NCI-H1694 (cell line): ENCODE results near the gene DSCAM.
"Not testable (repeated sequence)": the region's sequence is repeated elsewhere in the genome, so short reads cannot be mapped to it uniquely, and the experiment has no call there.

ENCODE experiments used
- DNase-seq: peaks from one replicate; lab custom pipeline; 2025; lab: John Stamatoyannopoulos, UW

DSCAM gene

DNA sequence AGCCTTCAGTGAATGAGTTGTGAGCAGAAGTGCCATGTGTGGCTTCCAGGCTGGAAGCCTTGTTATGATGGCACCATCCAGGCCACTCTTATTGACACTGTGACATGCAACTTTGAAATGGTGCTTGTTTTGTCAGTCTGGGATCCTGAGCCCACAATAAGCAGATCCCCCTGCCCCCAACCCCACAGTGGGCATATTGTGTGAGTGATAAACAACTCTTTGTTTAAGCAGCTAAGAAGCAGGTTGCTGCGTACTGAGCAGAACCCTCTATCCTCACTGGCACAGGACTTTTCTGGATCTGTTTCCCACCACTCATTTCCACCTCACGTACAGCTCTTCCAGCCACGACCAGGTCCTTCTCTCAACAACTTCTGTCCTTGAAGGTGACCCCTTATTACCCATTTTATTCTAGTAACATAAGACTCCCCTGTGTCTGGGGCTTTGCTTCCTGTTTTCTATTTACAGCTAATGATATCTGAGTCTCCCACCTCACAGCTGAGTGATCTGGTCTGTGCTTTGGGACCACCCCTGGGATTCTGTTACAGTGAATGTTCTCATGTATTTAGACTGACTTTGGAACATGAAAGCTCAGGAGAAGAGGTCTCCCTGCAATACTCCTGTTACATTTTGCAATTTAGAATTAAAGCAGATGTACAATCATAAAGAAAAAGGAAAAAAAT is 604.2 kb downstream of the DSCAM start:
- no peak for DNase-seq

- DNase-seq, result no peak
These were observed 611.4 kb downstream of the DSCAM start for GRCh38 chr21:40235528-40235927.

DNA sequence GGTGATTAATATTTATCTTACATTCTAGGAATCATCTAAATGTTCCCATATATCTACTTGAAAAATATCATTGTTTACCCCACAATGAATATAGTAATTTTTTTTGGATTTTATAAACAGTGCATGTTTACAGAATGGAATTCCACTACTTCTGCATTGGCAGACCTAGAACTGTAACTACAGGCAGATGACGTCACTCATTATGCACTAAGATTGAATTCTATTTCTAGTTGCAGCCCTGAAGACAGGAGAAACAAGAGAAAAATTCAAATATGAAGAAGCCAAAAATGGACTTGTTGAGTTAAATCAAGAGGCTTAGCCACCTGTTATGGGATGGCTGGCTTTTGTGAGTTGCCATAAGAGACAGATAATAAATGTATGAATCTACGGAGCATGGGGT is 615.0 kb downstream of the DSCAM start:
- DNase-seq, result no peak

GRCh38 chr21:40227096-40227495 is 619.9 kb downstream of the DSCAM start:
- DNase-seq, result no peak

DNA sequence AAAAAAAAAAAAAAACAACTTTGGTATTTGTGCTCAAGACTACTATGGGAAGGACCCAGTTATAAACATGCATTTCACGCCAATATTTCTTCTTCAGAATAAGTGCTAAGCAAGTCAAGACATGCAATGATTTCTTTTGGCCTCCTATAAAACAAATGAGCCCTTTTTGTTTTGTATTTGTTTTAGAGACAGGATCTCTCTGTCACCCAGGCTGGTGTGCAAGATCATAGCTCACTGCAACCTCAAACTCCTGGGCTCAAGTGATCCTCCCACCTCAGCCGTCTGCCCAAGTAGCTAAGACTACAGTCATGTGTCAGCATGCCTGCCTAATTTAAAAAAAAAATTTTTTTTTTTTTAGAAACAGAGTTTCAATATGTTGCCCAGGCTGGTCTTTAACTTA is 631.0 kb downstream of the DSCAM start:
- no peak for DNase-seq

GRCh38 chr21:40210251-40210650 is 636.7 kb downstream of the DSCAM start:
- no peak for DNase-seq

- DNase-seq, result no peak
These were observed 638.0 kb downstream of the DSCAM start for GRCh38 chr21:40208948-40209345.

DNA sequence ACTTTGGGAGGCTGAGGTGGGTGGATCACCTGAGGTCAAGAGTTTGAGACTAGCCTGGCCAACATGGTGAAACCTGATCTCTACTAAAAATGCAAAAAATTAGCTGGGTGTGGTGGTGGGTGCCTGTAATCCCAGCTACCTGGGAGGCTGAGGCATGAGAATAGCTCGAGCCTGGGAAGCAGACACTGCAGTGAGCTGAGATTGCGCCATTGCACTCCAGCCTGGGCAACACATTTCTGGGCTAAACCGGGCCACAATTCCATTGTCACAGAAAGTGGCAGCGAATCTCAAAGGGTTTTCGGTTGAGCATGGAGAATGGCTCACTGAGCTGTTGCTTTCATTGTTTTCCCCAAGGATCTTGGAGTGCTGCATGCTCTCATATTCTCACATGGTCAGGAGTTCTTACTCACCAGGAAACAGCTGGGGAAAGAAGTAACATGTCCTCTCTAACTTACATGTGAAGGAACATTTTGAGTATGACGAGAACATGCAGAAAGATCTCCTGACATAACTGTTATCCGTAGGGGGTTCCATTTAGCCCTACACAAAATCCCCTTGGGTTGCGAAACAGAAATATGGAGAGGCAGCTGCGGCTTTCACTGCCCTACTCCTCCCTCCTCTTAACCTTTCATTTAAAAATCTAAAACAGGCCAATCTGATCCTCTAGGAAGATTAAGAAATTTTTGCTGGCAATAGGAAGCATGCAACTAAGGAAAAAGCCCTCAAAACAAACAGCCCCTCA is 638.6 kb downstream of the DSCAM start:
- no peak for DNase-seq

DNA sequence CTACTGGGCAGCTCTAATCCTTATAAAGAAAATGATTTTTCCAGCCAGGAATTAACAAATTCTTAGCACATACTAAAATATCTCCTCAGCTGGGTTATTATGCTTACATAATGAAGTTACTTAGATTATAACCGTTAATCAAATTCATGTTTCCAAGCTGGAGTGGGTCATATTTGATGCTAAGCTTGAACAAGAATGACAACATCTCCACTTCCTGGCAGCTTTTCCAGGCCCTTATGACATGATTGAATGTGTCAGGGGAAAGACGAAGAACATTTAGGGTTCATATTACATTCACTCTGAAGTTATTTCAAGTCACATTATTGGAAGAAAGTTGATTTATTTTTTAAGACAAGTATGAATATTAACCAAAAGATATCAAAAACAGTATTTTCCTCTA is 646.0 kb downstream of the DSCAM start:
- no peak for DNase-seq

DNA sequence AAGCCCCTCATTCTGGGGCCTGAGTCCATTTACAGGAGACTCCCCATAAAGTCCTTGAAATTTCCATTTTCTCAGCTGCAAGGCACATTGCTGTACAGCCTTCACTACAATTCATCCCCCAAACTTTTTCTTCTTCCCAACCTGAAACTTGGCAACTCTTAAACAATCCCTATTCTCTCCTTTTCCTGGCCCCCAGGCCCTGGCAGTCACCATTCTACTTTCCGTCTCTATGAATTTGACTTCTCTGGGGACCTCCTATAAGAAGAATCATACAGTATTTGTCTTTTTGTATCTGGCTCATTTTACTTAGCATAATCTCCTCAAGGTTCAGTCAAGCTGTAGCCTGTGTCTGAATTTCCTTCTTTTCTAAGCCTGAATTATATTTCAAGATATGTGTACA is 646.8 kb downstream of the DSCAM start:
- no peak for DNase-seq

DNA sequence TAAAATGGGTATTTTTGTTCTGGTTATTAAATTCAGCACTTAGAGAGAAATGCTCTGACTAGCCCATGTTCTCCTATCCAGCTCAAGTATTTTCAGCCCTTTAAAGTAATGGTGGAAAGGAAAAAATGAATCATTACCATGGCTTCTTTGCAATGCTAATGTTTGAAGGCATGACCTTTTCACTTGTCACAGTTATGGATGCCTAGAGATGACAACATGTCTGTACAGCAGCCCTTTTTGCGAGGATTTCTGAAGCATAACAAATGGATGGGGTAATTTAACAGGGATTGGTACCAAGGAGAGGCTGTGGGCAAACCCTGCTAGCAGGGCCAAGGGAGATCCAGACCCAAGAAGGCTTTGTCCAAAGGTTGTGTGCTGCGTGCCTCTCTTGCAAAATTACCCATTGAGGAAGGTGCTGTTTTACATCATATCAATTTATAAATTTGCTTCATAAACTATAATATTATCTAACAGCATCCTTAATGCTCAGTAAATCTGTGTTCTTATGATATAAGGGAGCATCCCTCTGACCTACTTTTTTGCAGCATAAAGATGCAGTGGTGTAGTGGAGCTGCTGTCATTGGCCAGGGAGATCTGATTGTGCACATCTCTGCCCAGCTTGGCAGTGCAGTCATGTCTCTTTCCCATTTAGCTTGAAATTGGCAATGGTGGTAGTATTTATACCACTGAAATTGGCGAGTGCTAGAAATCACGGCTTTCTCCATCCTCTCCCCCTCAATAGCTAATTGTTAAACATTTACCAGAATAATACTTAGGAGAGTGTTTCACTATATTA is 652.6 kb downstream of the DSCAM start:
- DNase-seq, result no peak

DNA sequence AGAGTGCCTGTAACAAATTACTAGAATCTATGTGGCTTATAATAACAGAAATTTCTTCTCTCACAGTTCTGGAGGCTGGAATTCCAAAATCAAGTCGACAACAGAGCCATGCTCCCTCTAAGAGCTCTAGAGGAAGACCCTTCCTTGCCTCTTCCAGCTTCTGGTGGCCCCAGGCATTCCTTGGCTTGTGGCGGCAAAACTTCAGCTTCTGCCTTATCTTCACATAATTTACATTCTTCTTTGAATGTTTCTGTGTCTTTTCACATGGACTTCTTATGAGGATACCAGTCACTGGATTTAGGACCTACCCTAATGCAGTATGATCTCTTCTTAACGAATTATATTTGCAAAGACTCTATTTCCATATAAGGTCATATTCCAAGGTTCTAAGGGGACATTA is 655.3 kb downstream of the DSCAM start:
- no peak for DNase-seq

DNA sequence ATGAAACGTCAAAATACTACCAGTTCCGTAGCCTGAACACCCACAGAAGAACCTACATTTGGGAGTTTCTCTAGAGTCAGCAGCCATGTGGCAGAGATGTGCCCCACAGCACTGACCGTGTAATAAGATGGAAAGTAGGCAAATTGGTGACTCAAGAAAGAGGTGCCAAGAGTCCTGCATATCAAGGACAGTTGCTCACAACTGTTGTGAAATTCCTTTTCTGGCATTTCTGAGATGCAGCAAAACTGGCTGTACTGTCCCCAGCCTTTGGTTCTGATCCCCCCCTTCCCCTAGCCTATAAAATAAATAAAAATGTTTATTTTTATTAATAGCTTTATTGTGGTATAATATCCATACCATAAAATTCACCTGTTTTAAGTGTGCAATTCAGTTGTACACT is 655.8 kb downstream of the DSCAM start:
- no peak for DNase-seq

GRCh38 chr21:40187946-40188654 is 658.9 kb downstream of the DSCAM start:
- DNase-seq, result no peak

GRCh38 chr21:40187244-40187643 is 659.7 kb downstream of the DSCAM start:
- no peak for DNase-seq

- no peak for DNase-seq
These were observed 660.9 kb downstream of the DSCAM start for GRCh38 chr21:40186045-40186444.

DNA sequence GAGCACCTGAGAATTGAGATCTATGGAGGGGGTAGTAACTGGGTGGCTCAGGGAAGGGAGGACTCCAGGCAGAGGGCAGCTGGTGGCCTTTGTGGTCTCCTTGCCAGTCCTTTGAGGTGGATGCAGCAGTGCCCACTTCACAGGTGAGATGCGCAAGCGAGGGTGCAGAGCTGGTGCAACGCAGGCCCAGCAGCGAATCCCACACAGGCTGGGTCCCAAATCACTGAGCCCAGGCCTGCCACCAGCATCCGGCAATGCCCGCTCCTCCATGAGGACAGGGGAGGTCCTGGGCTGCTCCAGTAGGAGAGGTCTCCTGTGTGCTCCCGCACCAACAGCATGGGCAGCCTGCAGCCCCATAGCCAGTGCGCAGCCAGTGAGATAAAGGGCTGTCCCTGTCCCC is 661.8 kb downstream of the DSCAM start:
- DNase-seq, result no peak

DNA sequence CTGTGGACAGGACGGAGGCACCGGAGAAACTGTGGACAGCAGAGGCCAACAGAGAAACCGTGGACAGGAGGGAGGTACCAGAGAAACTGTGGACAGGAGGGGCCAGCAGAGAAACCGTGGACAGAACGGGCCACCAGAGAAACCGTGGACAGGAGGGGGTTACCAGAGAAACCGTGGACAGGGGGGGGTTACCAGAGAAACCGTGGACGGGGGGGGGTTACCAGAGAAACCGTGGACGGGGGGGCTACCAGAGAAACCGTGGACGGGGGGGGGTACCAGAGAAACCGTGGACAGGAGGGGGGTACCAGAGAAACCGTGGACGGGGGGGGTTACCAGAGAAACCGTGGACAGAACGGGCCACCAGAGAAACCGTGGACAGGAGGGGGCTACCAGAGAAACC is 664.5 kb downstream of the DSCAM start:
- not testable (repeated sequence) for DNase-seq

- DNase-seq, result no peak
These were observed 667.8 kb downstream of the DSCAM start for GRCh38 chr21:40179166-40179565.

DNA sequence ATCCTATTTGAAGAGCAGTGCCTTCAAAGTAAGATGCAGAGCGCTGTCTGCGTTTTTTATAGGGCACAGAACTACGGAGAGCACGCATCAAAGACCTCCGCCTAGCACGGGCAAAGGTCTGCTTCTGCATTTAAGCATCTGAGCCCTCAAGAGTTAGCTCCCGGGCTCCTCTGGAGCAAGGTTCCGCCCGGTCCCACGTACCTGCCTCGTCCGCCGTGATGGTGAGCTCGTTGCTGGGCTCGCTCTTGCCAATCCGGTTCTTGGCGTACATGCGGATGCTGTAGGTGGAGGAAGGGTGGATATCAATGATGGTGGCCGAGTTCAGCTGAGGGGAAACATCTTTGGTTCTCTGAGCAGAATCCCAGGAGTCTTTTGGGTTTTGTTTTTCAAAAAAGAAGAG is 668.2 kb downstream of the DSCAM start:
- DNase-seq, result no peak

- no peak for DNase-seq
These were observed 669.0 kb downstream of the DSCAM start for GRCh38 chr21:40177979-40178378.

DNA sequence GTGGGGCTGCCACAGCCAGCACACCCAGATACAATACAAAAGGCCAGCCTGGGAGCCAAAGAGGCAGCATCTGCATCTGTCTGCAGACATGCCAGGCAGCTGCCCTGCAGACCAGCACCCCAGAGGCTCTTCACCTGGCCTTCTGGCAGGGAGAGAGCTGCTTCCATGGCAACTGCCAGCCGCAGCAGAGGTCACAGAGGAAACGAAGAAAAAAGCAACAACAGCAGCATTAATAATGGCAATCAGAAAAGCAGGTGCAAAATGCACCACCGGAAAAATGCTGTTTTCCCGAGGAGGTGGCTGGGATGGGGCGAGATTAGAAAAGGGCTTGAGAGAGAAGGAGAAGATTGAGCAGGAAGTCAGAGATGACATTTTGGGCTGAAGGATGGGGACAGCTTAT is 670.2 kb downstream of the DSCAM start:
- DNase-seq, result no peak
